ENCODE data around the gene HPSE.

DNA sequence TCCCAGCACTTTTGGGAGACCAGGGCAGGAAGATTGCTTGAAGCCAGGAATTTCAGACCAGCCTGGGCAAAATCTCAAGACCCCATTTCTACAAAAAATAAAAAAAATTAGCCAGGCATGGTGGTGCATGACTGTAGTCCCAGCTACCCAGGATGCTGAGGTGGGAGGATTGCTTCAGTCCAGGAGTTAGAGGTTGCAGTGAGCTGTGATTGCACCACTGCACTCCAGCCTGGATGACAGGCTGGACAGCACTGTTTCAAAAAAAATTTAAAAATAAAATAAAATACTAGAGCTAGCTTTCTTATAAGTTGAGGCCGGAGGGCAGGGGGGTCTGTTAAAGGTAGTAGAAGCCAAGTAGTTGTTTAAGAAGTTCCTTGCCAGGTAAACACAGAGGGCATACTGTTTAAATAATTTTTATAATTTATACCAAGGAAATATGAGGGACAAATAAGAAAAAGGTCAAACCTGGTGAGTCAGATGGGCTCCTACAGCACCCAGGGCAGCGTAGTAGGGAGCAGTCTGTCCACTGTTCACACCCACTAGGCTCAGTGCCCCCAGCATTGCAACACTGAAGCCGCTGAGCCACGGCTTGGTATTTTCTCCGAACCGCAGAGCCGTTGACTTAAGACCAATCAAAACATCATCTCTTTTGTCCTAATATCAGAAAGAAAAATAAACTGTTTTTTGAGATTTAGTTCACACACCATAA is 67.4 kb downstream of the HPSE start:
- TF ChIP-seq, protein P1, sequence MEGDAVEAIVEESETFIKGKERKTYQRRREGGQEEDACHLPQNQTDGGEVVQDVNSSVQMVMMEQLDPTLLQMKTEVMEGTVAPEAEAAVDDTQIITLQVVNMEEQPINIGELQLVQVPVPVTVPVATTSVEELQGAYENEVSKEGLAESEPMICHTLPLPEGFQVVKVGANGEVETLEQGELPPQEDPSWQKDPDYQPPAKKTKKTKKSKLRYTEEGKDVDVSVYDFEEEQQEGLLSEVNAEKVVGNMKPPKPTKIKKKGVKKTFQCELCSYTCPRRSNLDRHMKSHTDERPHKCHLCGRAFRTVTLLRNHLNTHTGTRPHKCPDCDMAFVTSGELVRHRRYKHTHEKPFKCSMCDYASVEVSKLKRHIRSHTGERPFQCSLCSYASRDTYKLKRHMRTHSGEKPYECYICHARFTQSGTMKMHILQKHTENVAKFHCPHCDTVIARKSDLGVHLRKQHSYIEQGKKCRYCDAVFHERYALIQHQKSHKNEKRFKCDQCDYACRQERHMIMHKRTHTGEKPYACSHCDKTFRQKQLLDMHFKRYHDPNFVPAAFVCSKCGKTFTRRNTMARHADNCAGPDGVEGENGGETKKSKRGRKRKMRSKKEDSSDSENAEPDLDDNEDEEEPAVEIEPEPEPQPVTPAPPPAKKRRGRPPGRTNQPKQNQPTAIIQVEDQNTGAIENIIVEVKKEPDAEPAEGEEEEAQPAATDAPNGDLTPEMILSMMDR (IDR thresholded peaks at IDR 0.05; ENCODE audit: extremely low read depth in 1 of 2, insufficient read depth in 1 of 2, low read depth in 1 of 2, low read length in 2 of 2) = no peak
- no peak for TF ChIP-seq FOS (IDR thresholded peaks at IDR 0.05; ENCODE audit: borderline replicate concordance, insufficient read depth, low read length)
- no peak for TF ChIP-seq POLR2A (IDR thresholded peaks at IDR 0.05; ENCODE audit: low read depth, low read length)
- TF ChIP-seq EZH2 (IDR thresholded peaks at IDR 0.05; ENCODE audit: borderline replicate concordance, low read depth, low read length, severe bottlenecking) = no peak
- no peak for TF ChIP-seq POLR2AphosphoS5 (IDR thresholded peaks at IDR 0.05; ENCODE audit: insufficient read depth, low read depth, low read length)
- no peak for TF ChIP-seq JUN (IDR thresholded peaks at IDR 0.05; ENCODE audit: borderline replicate concordance, insufficient read depth, insufficient read length, low read depth)
- TF ChIP-seq MYC (IDR thresholded peaks at IDR 0.05; ENCODE audit: low read depth, low read length) = no peak
